Gastroesophageal sphincter (tissue), 3 donors: ENCODE measurements around the gene PLEK2.

Experiments
- CTCF ChIP-seq, 4 experiments: fragments of 200-600 bp in 2 of 4; fragments of 450-650 bp in 2 of 4; sonication (generic) in 1 of 4; IDR thresholded peaks; one replicate each; pipeline ENCODE4 v1.5.1; 2017 to 2019; ENCODE audit warnings: antibody characterized with exemption in 4 of 4, mild to moderate bottlenecking in 2 of 4, moderate library complexity in 2 of 4
- POLR2AphosphoS5 ChIP-seq: sonication (generic); formaldehyde crosslinking; IDR thresholded peaks from one replicate; pipeline ENCODE4 v1.6.1; 2017; ENCODE audit warnings: antibody characterized with exemption

- TF ChIP-seq POLR2AphosphoS5 (no peak), CTCF (IDR thresholded peaks at IDR 0.05) (no peak)
These were observed 12.6 kb upstream of the PLEK2 start for GRCh38 chr14:67424539-67424938.
